Right atrium auricular region (tissue), 2 donors: ENCODE measurements around the gene RPTOR. TPM values are rescaled to one million over a fixed set of nuclear protein-coding genes. Genes with fewer than 3 reads are reported as not detected.

Source experiments
- DNase-seq: peaks from one replicate; pipeline ENCODE4 v3.0.0-alpha.2; 2019; ENCODE audit warnings: low spot score
- H3K27ac ChIP-seq, 2 donors: fragments of 200-600 bp; sonication (generic); 1 replicate in 1 of 2; 2 replicates in 1 of 2; pipeline ENCODE4 v1.5.1; 2016 to 2019
- H3K27me3 ChIP-seq, 2 donors: fragments of 200-600 bp; sonication (generic); one replicate each; pipeline versions ENCODE4 v1.5.1 to v1.6.0; 2017 to 2019
- H3K36me3 ChIP-seq: fragments of 200-600 bp; sonication (generic); one replicate; pipeline ENCODE4 v1.5.1; 2016
- H3K4me1 ChIP-seq, 2 donors: fragments of 200-600 bp; sonication (generic); one replicate each; pipeline versions ENCODE4 v1.5.1 to v1.6.0; 2017 to 2019
- H3K4me3 ChIP-seq, 2 donors: fragments of 200-600 bp; sonication (generic); 1 replicate in 1 of 2; 2 replicates in 1 of 2; pipeline ENCODE4 v1.5.1; 2017 to 2019; ENCODE audit warnings: mild to moderate bottlenecking in 1 of 2, moderate library complexity in 1 of 2
- H3K9me3 ChIP-seq, 2 donors: fragments of 200-600 bp; sonication (generic); one replicate each; pipeline ENCODE4 v1.5.1; 2019
- CTCF ChIP-seq, 2 donors: fragments of 200-600 bp; sonication (generic); IDR thresholded peaks; one replicate each; pipeline ENCODE4 v1.5.1; 2019; ENCODE audit warnings: antibody characterized with exemption in 2 of 2
- total RNA-seq, 2 donors: library from RNA; depleted of rRNA; stranded (reverse); fragments of >200 nt; gene quantifications; one replicate each; pipeline ENCODE4 v1.1.0, GENCODE V29; 2016

The RPTOR gene
- total RNA-seq, 2 donors from 2014 or later: 19.9 to 22.6 TPM

- H3K9me3 ChIP-seq: peaks cover 0 to 14% of the 10 kb centered on the region in 2 donors
- TF ChIP-seq CTCF (IDR thresholded peaks at IDR 0.05): no peak
- H3K4me3 ChIP-seq: no peak overlapping the region
- H3K36me3 ChIP-seq: no peaks in the 10 kb centered on the region
- no peak overlapping the region for H3K27ac ChIP-seq
- no peak for DNase-seq
- H3K4me1 ChIP-seq: no peaks in the 10 kb centered on the region
- H3K27me3 ChIP-seq: no peaks in the 10 kb centered on the region
These were observed 260.6 kb downstream of the RPTOR start for GRCh38 chr17:80805032-80805751.

- Histone ChIP-seq H3K9me3 (peaks cover 0 to 14% of the 10 kb centered on the region in 2 donors), H3K27ac (no peak overlapping the region), H3K4me3 (no peak overlapping the region), H3K4me1 (no peaks in the 10 kb centered on the region), H3K36me3 (no peaks in the 10 kb centered on the region), H3K27me3 (no peaks in the 10 kb centered on the region)
- no peak for TF ChIP-seq CTCF (IDR thresholded peaks at IDR 0.05)
- DNase-seq: no peak
These were observed 262.4 kb downstream of the RPTOR start for GRCh38 chr17:80807014-80807413.

- no peak for DNase-seq
- H3K36me3 ChIP-seq: no peaks in the 10 kb centered on the region
- no peaks in the 10 kb centered on the region for H3K27me3 ChIP-seq
- H3K4me1 ChIP-seq: no peaks in the 10 kb centered on the region
- H3K27ac ChIP-seq: no peak overlapping the region
- peaks cover 0 to 14% of the 10 kb centered on the region in 2 donors for H3K9me3 ChIP-seq
- H3K4me3 ChIP-seq: no peak overlapping the region
- TF ChIP-seq CTCF (IDR thresholded peaks at IDR 0.05): no peak
These were observed 263.2 kb downstream of the RPTOR start for GRCh38 chr17:80807882-80808281.

GRCh38 chr17:80811181-80812105 lies 266.8 kb downstream of the RPTOR start:
- no peak for DNase-seq
- Histone ChIP-seq H3K36me3 (no peaks in the 10 kb centered on the region), H3K9me3 (peaks cover 0 to 10% of the 10 kb centered on the region in 2 donors), H3K4me1 (no peaks in the 10 kb centered on the region), H3K4me3 (no peak overlapping the region), H3K27me3 (no peaks in the 10 kb centered on the region), H3K27ac (no peak overlapping the region)
- no peak for TF ChIP-seq CTCF (IDR thresholded peaks at IDR 0.05)

- no peak for DNase-seq
- no peak for TF ChIP-seq CTCF (IDR thresholded peaks at IDR 0.05)
- no peaks in the 10 kb centered on the region for H3K36me3 ChIP-seq
- no peaks in the 10 kb centered on the region for H3K4me1 ChIP-seq
- H3K27ac ChIP-seq: no peak overlapping the region
- H3K27me3 ChIP-seq: no peaks in the 10 kb centered on the region
- peaks cover 0 to under 1% of the 10 kb centered on the region in 2 donors for H3K9me3 ChIP-seq
- H3K4me3 ChIP-seq: no peak overlapping the region
These were observed 267.9 kb downstream of the RPTOR start for GRCh38 chr17:80812362-80813088.
